H1 (cell line): Measurements from ENCODE around the gene NR4A2. TPM values are rescaled to one million over a fixed set of nuclear protein-coding genes. Genes with fewer than 3 reads are reported as not detected.

Experiments used
- CREB1 ChIP-seq: IDR thresholded peaks from 2 replicates; pipeline ENCODE4 v1.6.1; 2012; ENCODE audit warnings: inconsistent platforms
- KDM5A ChIP-seq: fragments of 200-600 bp; IDR thresholded peaks from 2 replicates; pipeline ENCODE4 v1.7.1; 2012; ENCODE audit warnings: mild to moderate bottlenecking, low read length, inconsistent platforms, mixed read lengths
- polyA plus RNA-seq, 7 experiments: library from polyadenylated mRNA; depleted of rRNA in 3 of 7; stranded (reverse) in 5 of 7; unstranded in 2 of 7; fragments of >200 nt in 5 of 7; fragments of 200-250 nt in 2 of 7; gene quantifications; 1 replicate in 5 of 7; 2 replicates in 1 of 7; 4 replicates in 1 of 7; pipeline versions ENCODE4 v1.2.1 to v1.2.3, GENCODE V29; 2011 to 2013; ENCODE audit warnings: missing spikeins in 2 of 7, mixed read lengths in 2 of 7
- total RNA-seq: library from RNA; stranded (reverse); fragmentation: NEBNext Ultra II Directional; extraction: Animal tissue kit (Norgen Biotek cat#: 25700); gene quantifications from 2 replicates; pipeline ENCODE4 v1.2.1, GENCODE V29; 2021
- TF ChIP-seq, protein P1 (sequence below): fragments of 300-600 bp; sonication (generic); IDR thresholded peaks from 2 replicates; pipeline ENCODE4 v1.7.1; 2012; ENCODE audit warnings: low read length, moderate library complexity, mild to moderate bottlenecking, inconsistent platforms; ENCODE audit not compliant: insufficient replicate concordance
- TF ChIP-seq, protein P2 (sequence below): IDR thresholded peaks from 2 replicates; pipeline ENCODE4 v1.6.1; 2012; ENCODE audit warnings: inconsistent platforms

The NR4A2 gene
- total and polyA plus RNA-seq, 2 of the 8 experiments (the other 6 are each of a cell fraction or from before 2014, with no cell fraction given) = 0.15 to 1.7 TPM

DNA sequence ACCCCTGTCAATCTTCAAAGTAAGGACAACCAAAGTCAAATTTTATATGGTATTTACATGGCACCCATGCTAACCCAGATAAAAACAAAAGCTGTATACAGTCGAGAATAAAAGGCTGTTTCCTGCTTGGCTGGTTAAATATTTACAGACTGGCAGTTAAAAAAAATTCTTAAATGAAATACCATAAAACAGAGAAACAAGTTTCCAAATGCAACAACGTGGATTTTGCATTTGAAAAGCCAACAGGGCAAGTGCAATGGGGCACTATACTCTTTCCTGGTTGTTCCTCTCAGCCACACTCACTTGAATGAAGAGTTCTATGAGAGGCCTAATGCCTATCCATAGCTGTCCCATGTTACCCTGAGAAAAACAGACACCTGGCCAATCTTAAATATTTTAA is 6.1 kb upstream of the NR4A2 start (continued):
- TF ChIP-seq, protein P1, sequence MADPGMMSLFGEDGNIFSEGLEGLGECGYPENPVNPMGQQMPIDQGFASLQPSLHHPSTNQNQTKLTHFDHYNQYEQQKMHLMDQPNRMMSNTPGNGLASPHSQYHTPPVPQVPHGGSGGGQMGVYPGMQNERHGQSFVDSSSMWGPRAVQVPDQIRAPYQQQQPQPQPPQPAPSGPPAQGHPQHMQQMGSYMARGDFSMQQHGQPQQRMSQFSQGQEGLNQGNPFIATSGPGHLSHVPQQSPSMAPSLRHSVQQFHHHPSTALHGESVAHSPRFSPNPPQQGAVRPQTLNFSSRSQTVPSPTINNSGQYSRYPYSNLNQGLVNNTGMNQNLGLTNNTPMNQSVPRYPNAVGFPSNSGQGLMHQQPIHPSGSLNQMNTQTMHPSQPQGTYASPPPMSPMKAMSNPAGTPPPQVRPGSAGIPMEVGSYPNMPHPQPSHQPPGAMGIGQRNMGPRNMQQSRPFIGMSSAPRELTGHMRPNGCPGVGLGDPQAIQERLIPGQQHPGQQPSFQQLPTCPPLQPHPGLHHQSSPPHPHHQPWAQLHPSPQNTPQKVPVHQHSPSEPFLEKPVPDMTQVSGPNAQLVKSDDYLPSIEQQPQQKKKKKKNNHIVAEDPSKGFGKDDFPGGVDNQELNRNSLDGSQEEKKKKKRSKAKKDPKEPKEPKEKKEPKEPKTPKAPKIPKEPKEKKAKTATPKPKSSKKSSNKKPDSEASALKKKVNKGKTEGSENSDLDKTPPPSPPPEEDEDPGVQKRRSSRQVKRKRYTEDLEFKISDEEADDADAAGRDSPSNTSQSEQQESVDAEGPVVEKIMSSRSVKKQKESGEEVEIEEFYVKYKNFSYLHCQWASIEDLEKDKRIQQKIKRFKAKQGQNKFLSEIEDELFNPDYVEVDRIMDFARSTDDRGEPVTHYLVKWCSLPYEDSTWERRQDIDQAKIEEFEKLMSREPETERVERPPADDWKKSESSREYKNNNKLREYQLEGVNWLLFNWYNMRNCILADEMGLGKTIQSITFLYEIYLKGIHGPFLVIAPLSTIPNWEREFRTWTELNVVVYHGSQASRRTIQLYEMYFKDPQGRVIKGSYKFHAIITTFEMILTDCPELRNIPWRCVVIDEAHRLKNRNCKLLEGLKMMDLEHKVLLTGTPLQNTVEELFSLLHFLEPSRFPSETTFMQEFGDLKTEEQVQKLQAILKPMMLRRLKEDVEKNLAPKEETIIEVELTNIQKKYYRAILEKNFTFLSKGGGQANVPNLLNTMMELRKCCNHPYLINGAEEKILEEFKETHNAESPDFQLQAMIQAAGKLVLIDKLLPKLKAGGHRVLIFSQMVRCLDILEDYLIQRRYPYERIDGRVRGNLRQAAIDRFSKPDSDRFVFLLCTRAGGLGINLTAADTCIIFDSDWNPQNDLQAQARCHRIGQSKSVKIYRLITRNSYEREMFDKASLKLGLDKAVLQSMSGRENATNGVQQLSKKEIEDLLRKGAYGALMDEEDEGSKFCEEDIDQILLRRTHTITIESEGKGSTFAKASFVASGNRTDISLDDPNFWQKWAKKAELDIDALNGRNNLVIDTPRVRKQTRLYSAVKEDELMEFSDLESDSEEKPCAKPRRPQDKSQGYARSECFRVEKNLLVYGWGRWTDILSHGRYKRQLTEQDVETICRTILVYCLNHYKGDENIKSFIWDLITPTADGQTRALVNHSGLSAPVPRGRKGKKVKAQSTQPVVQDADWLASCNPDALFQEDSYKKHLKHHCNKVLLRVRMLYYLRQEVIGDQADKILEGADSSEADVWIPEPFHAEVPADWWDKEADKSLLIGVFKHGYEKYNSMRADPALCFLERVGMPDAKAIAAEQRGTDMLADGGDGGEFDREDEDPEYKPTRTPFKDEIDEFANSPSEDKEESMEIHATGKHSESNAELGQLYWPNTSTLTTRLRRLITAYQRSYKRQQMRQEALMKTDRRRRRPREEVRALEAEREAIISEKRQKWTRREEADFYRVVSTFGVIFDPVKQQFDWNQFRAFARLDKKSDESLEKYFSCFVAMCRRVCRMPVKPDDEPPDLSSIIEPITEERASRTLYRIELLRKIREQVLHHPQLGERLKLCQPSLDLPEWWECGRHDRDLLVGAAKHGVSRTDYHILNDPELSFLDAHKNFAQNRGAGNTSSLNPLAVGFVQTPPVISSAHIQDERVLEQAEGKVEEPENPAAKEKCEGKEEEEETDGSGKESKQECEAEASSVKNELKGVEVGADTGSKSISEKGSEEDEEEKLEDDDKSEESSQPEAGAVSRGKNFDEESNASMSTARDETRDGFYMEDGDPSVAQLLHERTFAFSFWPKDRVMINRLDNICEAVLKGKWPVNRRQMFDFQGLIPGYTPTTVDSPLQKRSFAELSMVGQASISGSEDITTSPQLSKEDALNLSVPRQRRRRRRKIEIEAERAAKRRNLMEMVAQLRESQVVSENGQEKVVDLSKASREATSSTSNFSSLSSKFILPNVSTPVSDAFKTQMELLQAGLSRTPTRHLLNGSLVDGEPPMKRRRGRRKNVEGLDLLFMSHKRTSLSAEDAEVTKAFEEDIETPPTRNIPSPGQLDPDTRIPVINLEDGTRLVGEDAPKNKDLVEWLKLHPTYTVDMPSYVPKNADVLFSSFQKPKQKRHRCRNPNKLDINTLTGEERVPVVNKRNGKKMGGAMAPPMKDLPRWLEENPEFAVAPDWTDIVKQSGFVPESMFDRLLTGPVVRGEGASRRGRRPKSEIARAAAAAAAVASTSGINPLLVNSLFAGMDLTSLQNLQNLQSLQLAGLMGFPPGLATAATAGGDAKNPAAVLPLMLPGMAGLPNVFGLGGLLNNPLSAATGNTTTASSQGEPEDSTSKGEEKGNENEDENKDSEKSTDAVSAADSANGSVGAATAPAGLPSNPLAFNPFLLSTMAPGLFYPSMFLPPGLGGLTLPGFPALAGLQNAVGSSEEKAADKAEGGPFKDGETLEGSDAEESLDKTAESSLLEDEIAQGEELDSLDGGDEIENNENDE = no peak
- TF ChIP-seq, protein P2, sequence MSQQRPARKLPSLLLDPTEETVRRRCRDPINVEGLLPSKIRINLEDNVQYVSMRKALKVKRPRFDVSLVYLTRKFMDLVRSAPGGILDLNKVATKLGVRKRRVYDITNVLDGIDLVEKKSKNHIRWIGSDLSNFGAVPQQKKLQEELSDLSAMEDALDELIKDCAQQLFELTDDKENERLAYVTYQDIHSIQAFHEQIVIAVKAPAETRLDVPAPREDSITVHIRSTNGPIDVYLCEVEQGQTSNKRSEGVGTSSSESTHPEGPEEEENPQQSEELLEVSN = no peak
- no peak for TF ChIP-seq KDM5A
- no peak for TF ChIP-seq CREB1
